ENCODE data around the gene POM121L2.
"Not testable (repeated sequence)": the region's sequence is repeated elsewhere in the genome, so short reads cannot be mapped to it uniquely, and the experiment has no call there.

Gene POM121L2

DNA sequence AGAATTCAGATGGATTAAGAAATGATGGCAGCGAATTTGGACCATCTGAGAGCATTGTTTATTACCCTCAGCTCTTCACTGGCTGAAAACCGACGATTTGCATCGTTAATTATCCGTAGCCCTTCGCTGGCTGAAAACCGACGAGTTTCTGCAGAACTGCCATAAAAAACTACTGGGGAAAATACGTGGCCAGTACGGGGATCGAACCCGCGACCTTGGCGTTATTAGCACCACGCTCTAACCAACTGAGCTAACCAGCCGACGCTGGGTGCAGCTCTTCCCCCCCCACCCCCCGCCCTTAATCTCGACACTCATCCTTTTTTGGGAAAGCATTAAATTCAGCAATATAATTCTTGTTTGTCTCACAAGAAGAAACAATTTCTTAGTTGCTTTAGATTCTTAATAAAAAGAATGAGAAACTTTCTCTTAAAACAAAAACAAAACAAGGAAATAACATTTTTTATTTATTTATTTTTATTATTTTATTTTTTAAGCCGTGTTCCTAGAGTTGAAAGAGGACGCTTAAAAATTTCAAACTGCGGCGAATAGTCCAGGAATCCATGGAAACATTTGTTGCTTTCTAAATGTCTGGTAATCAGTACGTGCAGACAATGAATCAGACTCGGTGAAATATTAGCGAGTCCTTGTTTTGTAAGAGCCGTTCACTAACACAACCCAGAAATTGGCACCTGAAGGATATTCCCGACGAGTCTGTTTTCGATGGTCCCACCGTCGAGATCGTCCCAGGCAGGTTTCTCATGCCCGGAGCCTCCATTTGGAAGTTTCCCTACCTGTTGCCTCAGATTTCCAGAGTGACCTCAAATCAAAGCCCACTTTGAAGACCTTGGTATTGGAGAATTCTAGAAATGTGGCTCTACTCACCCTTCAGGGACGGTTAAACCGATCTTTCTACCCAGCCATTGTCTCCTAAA, 36.8 kb downstream of the POM121L2 start:
- H3K4me1 ChIP-seq (ENCODE audit: control insufficient read depth in 1 of 2, insufficient read depth in 2 of 2, low read length in 2 of 2) = no peaks in the 10 kb centered on the region
- no peaks in the 10 kb centered on the region for H3K9me3 ChIP-seq (ENCODE audit: control insufficient read depth in 1 of 2, low read length in 2 of 2)
- H3K36me3 ChIP-seq (ENCODE audit: control insufficient read depth in 1 of 2, insufficient read depth in 2 of 2, low read length in 2 of 2) = no peaks in the 10 kb centered on the region
- peaks cover 34% of the 10 kb centered on the region for H3K27me3 ChIP-seq (ENCODE audit: low read depth, low read length)
- no peak overlapping the region for H3K27ac ChIP-seq (ENCODE audit: low read length)
- H3K4me3 ChIP-seq (ENCODE audit: low read depth in 1 of 2, low read length in 2 of 2) = no peak overlapping the region

DNA sequence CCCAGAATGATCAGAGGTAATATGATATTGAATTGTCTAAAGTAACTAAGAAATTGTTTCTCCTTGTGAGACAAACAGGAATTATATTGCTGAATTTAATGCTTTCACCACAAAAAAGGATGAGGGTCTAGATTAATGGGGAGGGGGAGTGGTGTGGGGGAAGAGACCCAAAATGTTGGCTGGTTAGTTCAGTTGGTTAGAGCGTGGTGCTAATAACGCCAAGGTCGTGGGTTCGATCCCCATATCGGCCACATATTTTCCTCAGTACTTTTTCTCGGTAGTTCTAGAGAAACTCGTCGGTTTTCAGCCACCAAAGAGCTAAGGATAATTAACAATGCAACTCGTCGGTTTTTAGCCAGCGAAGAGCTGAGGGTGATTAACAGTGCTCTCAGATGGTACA, 38.3 kb downstream of the POM121L2 start:
- Histone ChIP-seq H3K9me3 (ENCODE audit: control insufficient read depth in 1 of 2, low read length in 2 of 2) (no peaks in the 10 kb centered on the region), H3K27ac (ENCODE audit: low read length) (no peak overlapping the region), H3K36me3 (ENCODE audit: control insufficient read depth in 1 of 2, insufficient read depth in 2 of 2, low read length in 2 of 2) (no peaks in the 10 kb centered on the region), H3K27me3 (ENCODE audit: low read depth, low read length) (peaks cover 27% of the 10 kb centered on the region), H3K4me1 (ENCODE audit: control insufficient read depth in 1 of 2, insufficient read depth in 2 of 2, low read length in 2 of 2) (no peaks in the 10 kb centered on the region), H3K4me3 (ENCODE audit: low read depth in 1 of 2, low read length in 2 of 2) (no peak overlapping the region)

DNA sequence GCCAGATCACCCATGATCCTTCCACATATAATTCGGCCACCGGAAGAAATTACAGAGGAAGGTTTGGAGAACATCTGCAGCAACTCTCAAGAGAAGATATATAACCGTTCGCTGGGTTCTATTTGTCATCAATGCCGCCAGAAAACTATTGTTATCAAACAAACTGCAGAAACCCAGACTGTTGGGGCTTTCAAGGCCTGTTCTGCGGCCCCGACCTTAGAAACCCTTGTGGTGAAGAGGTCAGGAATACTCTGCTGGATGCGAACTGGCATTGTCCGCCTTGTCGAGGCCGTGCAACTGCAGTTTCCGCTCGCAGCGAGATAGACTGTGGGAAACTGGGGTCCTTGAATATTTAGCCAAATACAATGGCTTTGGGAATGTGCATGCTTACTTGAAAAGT, 43.3 kb downstream of the POM121L2 start:
- no peaks in the 10 kb centered on the region for H3K9me3 ChIP-seq (ENCODE audit: control insufficient read depth in 1 of 2, low read length in 2 of 2)
- H3K27me3 ChIP-seq (ENCODE audit: low read depth, low read length) = peaks cover 24% of the 10 kb centered on the region
- no peaks in the 10 kb centered on the region for H3K4me1 ChIP-seq (ENCODE audit: control insufficient read depth in 1 of 2, insufficient read depth in 2 of 2, low read length in 2 of 2)
- no peak overlapping the region for H3K27ac ChIP-seq (ENCODE audit: low read length)
- no peaks in the 10 kb centered on the region for H3K36me3 ChIP-seq (ENCODE audit: control insufficient read depth in 1 of 2, insufficient read depth in 2 of 2, low read length in 2 of 2)
- no peak overlapping the region for H3K4me3 ChIP-seq (ENCODE audit: low read depth in 1 of 2, low read length in 2 of 2)

DNA sequence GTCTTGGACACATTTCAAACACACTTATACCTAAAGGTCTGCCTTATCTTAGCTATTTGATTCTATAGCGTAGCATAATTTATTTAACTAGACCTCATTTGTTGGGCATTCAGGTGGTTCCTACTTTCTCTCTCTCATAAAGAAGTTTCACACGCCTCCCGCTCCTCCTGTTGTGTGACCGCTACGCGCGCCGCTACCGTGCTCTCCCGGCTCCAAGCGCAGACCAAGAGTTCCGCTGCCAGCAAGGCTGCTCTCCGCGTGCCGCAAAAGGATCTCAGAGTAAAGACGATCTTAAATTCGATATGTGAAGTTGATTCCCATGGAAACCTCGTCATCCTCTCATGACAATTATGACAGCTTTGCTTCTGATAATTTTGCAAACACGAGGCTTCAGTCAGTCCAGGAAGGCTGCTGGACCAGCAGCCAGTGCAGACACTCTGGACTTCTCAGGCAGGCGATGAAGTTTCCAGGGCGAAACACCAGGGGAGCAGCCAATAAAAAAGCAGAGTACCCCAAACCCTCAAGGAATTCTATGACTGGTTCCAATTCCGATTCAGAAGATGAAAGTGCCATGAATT, 44.1 kb downstream of the POM121L2 start:
- H3K36me3 ChIP-seq (ENCODE audit: control insufficient read depth in 1 of 2, insufficient read depth in 2 of 2, low read length in 2 of 2) = no peaks in the 10 kb centered on the region
- H3K27me3 ChIP-seq (ENCODE audit: low read depth, low read length) = peaks cover 22% of the 10 kb centered on the region
- no peak overlapping the region for H3K4me3 ChIP-seq (ENCODE audit: low read depth in 1 of 2, low read length in 2 of 2)
- no peaks in the 10 kb centered on the region for H3K4me1 ChIP-seq (ENCODE audit: control insufficient read depth in 1 of 2, insufficient read depth in 2 of 2, low read length in 2 of 2)
- H3K27ac ChIP-seq (ENCODE audit: low read length) = no peak overlapping the region
- H3K9me3 ChIP-seq (ENCODE audit: control insufficient read depth in 1 of 2, low read length in 2 of 2) = no peaks in the 10 kb centered on the region

DNA sequence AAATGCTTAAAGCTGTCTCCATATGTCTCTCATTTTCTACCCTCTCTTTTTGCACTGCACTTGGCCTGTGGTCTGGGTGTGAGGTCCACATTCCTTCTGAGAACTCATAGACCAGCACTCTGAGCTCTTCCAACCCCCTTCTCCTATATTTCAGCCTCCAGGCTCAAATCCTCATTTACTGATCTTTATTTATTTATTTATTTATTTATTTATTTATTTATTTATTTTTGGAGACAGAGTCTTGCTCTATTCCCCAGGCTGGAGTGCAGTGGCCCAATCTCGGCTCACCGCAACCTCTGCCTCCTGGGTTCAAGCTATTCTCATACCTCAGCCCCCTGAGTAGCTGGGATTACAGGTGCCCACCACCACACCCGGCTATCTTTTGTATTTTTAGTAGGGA, 45.1 kb downstream of the POM121L2 start:
- not testable (repeated sequence) for H3K4me3 ChIP-seq (ENCODE audit: low read depth in 1 of 2, low read length in 2 of 2); H3K4me1 ChIP-seq (ENCODE audit: control insufficient read depth in 1 of 2, insufficient read depth in 2 of 2, low read length in 2 of 2); H3K36me3 ChIP-seq (ENCODE audit: control insufficient read depth in 1 of 2, insufficient read depth in 2 of 2, low read length in 2 of 2); H3K27ac ChIP-seq (ENCODE audit: low read length); H3K9me3 ChIP-seq (ENCODE audit: control insufficient read depth in 1 of 2, low read length in 2 of 2)
- H3K27me3 ChIP-seq (ENCODE audit: low read depth, low read length) = peaks cover 18% of the 10 kb centered on the region

DNA sequence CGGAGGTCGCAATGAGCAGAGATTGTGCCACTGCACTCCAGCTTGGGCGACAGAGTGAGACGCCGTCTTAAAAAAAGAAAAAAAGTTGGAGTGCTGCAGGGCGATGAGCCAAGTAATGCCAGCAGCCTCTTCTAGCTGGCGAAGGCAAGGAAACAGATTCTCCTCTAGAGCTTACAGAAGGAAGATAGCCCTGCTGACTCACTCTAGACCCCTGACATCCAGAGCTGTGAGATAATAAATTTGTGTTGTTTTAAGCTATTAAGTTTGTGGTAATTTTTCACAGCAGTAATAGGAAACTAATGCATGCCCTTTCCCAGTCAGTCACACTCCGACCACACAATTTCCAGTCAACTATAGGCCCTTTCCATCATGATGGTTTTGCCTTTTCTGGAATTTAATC, 48.2 kb downstream of the POM121L2 start:
- H3K27me3 ChIP-seq (ENCODE audit: low read depth, low read length) = peaks cover 26% of the 10 kb centered on the region
- H3K36me3 ChIP-seq (ENCODE audit: control insufficient read depth in 1 of 2, insufficient read depth in 2 of 2, low read length in 2 of 2) = no peaks in the 10 kb centered on the region
- no peaks in the 10 kb centered on the region for H3K9me3 ChIP-seq (ENCODE audit: control insufficient read depth in 1 of 2, low read length in 2 of 2)
- H3K4me1 ChIP-seq (ENCODE audit: control insufficient read depth in 1 of 2, insufficient read depth in 2 of 2, low read length in 2 of 2) = no peaks in the 10 kb centered on the region
- H3K27ac ChIP-seq (ENCODE audit: low read length) = no peak overlapping the region
- H3K4me3 ChIP-seq (ENCODE audit: low read depth in 1 of 2, low read length in 2 of 2) = no peak overlapping the region

DNA sequence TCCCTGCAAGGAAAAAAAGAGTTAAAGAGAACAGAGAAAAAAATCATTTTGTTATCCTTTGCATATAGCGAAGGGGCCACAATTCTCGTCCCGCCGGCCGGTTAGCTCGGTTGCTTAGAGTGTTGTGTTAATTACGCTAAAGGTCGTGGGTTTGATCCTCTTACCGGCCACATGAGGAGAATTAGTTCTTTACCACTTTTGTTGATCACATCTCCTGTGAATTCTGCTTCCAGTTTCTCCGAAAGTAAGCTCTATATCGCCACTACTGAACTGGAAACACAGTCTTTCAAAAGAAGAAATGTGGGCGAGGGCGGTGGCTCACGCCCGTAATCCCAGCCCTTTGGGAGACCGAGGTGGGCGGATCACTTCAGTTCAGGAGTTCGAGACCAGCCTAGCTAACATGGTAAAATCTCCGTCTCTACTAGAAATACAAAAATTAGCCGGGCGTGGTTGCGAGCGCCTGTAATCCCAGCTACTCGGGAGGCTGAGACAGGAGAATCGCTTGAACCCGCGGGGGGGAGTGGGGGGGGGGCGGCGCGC, 51.2 kb downstream of the POM121L2 start:
- H3K27me3 ChIP-seq (ENCODE audit: low read depth, low read length) = peaks cover 16% of the 10 kb centered on the region
- no peaks in the 10 kb centered on the region for H3K9me3 ChIP-seq (ENCODE audit: control insufficient read depth in 1 of 2, low read length in 2 of 2)
- H3K4me1 ChIP-seq (ENCODE audit: control insufficient read depth in 1 of 2, insufficient read depth in 2 of 2, low read length in 2 of 2) = no peaks in the 10 kb centered on the region
- H3K27ac ChIP-seq (ENCODE audit: low read length) = no peak overlapping the region
- H3K36me3 ChIP-seq (ENCODE audit: control insufficient read depth in 1 of 2, insufficient read depth in 2 of 2, low read length in 2 of 2) = no peaks in the 10 kb centered on the region
- no peak overlapping the region for H3K4me3 ChIP-seq (ENCODE audit: low read depth in 1 of 2, low read length in 2 of 2)

DNA sequence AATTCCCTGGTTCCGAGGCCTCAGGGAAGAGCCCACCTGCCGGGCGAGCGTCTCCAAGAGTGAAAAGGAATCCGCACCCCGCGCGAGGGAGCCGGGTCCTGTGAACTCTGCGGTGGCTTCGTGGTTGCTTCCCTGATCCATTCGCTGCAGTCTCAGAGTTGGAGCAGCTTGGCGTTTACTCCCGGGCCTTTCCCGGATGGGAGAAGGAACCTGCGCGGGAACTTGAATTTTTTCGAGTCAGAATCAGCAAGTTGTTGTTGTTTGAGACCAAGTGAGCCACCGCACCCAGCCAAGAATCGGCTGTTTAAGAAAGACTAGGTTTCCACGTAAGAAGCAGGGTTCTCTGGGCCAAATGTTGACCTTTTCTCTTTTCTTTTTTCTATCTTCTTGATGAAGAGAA, 51.7 kb downstream of the POM121L2 start:
- Histone ChIP-seq H3K4me1 (ENCODE audit: control insufficient read depth in 1 of 2, insufficient read depth in 2 of 2, low read length in 2 of 2) (no peaks in the 10 kb centered on the region), H3K4me3 (ENCODE audit: low read depth in 1 of 2, low read length in 2 of 2) (no peak overlapping the region), H3K9me3 (ENCODE audit: control insufficient read depth in 1 of 2, low read length in 2 of 2) (no peaks in the 10 kb centered on the region), H3K27me3 (ENCODE audit: low read depth, low read length) (peaks cover 16% of the 10 kb centered on the region), H3K36me3 (ENCODE audit: control insufficient read depth in 1 of 2, insufficient read depth in 2 of 2, low read length in 2 of 2) (no peaks in the 10 kb centered on the region), H3K27ac (ENCODE audit: low read length) (no peak overlapping the region)
